ENCODE results near the gene WNT10A. TPM values are rescaled to one million over a fixed set of nuclear protein-coding genes. Genes with fewer than 3 reads are reported as not detected.

WNT10A gene
- polyA plus RNA-seq (2011; rRNA removed), result not detected in 2 replicates
- polyA minus RNA-seq (2011; rRNA and poly(A)+ RNA removed), result not detected in 2 replicates

DNA sequence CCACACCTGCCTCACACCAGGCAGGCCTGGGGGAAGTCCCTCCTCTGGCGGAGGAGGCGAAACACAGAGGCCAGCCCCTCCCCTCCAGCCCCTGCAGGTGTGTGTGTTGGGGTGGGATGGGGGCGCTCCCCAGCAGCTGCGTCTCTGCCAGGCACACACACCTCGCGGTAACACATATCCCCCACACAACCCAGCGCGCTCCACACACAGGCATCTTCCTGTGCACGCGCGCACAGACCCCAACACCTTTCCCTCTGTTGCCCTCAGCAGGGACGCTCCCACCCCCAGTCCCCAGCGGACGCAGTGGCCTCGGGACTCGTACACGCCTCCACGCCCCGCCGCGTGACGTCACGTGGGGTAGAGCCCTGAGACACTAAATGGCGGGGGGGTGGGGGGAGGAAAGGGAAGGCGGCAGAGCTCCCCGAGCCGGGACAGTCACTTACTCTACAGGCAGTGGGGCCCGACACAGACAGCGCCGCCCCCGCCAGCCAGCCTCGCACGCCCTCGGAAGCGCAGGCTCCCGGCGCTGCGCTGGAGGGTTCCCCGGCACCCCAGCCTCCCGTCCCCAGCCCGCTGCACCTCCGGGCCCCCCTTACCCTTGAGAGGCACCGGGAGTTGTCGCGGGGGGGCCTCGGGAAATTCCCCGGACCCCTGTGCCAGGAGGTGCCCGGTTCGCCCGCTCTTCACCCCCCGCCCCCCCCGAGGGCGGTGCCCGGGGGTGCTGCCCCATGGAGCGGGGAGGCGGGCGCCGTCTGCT, at the start of gene WNT10A:
Gene WNT10A, plus strand, starts transcription at position 751 of the 757 bp plus-strand sequence. CDS start 144 bp downstream, outside the sequence.
- ChIA-PET POLR2A (no interaction called here), CTCF (interaction anchor here (1.6 to 22.2 kb wide), 2 partner anchors 16 to 28 kb away, joined by 4 to 726 read pairs; no protein-coding TSS in a partner anchor)
- no peak within 1 kb of the TSS for H3K4me3 ChIP-seq (ENCODE audit: low read depth, low read length)
- peaks cover 58% of the 10 kb centered on the region for H3K27me3 ChIP-seq (ENCODE audit: control insufficient read depth, insufficient read depth, low read length)
- TF ChIP-seq, protein P1, sequence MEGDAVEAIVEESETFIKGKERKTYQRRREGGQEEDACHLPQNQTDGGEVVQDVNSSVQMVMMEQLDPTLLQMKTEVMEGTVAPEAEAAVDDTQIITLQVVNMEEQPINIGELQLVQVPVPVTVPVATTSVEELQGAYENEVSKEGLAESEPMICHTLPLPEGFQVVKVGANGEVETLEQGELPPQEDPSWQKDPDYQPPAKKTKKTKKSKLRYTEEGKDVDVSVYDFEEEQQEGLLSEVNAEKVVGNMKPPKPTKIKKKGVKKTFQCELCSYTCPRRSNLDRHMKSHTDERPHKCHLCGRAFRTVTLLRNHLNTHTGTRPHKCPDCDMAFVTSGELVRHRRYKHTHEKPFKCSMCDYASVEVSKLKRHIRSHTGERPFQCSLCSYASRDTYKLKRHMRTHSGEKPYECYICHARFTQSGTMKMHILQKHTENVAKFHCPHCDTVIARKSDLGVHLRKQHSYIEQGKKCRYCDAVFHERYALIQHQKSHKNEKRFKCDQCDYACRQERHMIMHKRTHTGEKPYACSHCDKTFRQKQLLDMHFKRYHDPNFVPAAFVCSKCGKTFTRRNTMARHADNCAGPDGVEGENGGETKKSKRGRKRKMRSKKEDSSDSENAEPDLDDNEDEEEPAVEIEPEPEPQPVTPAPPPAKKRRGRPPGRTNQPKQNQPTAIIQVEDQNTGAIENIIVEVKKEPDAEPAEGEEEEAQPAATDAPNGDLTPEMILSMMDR (IDR thresholded peaks at IDR 0.05; ENCODE audit: insufficient read depth, low read depth, low read length), result no peak
- no peaks in the 10 kb centered on the region for H3K36me3 ChIP-seq (ENCODE audit: control insufficient read depth, insufficient read depth, low read length)
- no peak for DNase-seq (ENCODE audit: low read depth)

DNA sequence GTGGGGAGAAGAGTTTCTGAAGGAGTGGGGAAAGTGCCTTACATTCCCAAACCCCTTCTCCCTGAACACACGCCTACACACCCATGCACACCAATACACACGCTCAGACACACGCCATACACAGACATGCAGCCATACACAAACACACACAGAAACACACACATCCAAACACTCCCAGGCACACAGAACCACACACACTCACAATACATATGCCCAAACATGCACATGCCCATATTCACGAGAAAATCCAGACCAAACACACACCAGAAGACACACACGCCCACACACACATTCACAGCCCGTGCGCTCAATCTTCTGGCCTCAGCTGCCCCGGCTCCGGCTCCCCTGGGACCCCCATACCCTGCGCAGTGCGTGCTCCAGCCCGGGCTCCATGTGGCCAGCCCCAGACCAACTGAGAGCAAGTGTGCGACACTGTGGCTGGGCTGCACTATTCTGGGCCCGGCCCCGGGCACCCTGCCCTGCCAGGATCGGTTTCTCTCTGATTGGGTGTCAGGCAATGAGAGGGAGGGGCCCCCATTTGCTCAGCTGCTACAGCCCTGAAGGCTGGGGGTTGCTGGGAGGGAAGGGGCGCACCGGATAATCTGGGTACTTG, 49.2 kb upstream of the WNT10A start, which contains the start of gene PRKAG3:
Gene PRKAG3, minus strand, starts transcription at position 426 of the 613 bp plus-strand sequence.
- no peak within 1 kb of the TSS for H3K4me3 ChIP-seq (ENCODE audit: low read depth, low read length)

DNA sequence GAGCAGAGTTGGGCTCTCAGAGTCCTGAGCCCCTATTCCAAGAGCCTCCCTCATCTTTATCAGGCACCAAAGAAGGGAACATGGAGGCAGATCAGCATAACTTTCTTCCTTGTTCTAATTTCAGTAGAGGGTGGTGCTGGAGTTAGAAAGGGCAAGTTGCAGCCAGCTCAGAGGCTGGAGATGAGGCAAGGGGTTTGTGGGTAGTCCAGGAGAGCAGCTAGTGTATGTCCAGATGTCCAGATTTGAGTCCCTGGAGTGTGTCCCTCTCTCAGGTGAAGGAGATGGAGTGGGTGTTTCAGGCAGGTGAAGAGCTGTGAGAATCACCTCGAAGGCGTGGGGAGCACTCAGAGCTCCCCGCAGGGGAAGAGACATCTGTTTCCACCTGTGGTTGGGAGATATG, 48.6 kb upstream of the WNT10A start:
- Histone ChIP-seq H3K36me3 (ENCODE audit: control insufficient read depth, insufficient read depth, low read length) (no peaks in the 10 kb centered on the region), H3K4me3 (ENCODE audit: low read depth, low read length) (no peak overlapping the region), H3K27me3 (ENCODE audit: control insufficient read depth, insufficient read depth, low read length) (peaks cover 2% of the 10 kb centered on the region)
- CTCF ChIA-PET, result interaction anchor here (0.8 to 3.8 kb wide), 3 partner anchors 20 to 121 kb away, joined by 3 to 12 read pairs (median 3); partner anchors contain the start of gene TTLL4
- POLR2A ChIA-PET, result no interaction called here
- no peak for DNase-seq (ENCODE audit: low read depth)
- TF ChIP-seq, protein P1 (IDR thresholded peaks at IDR 0.05; ENCODE audit: insufficient read depth, low read depth, low read length), result no peak

More for the DNA sequence above, 49.2 kb upstream of the WNT10A start, which contains the start of gene PRKAG3:
- ChIA-PET CTCF (interaction anchor here (1.2 to 3.8 kb wide), 2 partner anchors 21 to 121 kb away, joined by 3 to 12 read pairs; partner anchors contain the start of gene TTLL4), POLR2A (no interaction called here)
- Histone ChIP-seq H3K36me3 (ENCODE audit: control insufficient read depth, insufficient read depth, low read length) (no peaks in the 10 kb centered on the region), H3K27me3 (ENCODE audit: control insufficient read depth, insufficient read depth, low read length) (peaks cover 2% of the 10 kb centered on the region)
- TF ChIP-seq, protein P1 (IDR thresholded peaks at IDR 0.05; ENCODE audit: insufficient read depth, low read depth, low read length), result no peak
- DNase-seq (ENCODE audit: low read depth), result no peak

DNA sequence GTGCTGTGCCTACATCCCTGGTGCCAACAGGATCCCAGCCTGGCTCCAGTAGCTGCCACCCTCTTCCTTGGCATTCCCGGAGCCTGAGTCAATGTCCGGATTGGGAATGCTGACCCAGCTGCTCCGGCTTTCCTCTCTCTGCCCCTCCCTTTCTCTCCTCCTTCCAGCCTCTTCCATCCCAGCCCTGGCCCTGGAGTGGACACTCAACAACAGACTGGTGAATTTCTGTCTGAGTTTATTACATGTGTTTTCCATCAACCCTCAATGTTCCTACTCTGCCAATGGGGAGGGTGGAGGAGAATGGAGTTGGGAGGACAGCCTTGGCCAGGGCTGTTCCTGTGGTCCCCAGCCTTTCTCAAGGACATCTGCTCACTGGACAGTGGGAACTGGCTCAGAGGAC, 48.1 kb upstream of the WNT10A start:
- H3K36me3 ChIP-seq (ENCODE audit: control insufficient read depth, insufficient read depth, low read length), result no peaks in the 10 kb centered on the region
- H3K4me3 ChIP-seq (ENCODE audit: low read depth, low read length), result no peak overlapping the region
- peaks cover 2% of the 10 kb centered on the region for H3K27me3 ChIP-seq (ENCODE audit: control insufficient read depth, insufficient read depth, low read length)
- TF ChIP-seq, protein P1 (IDR thresholded peaks at IDR 0.05; ENCODE audit: insufficient read depth, low read depth, low read length), result no peak
- ChIA-PET POLR2A (no interaction called here), CTCF (interaction anchor here (0.8 to 3.8 kb wide), 5 partner anchors 20 to 173 kb away, joined by 3 to 12 read pairs (median 3); partner anchors contain the start of genes BCS1L, TTLL4 and ZNF142)
- DNase-seq (ENCODE audit: low read depth), result no peak
